PC-3 (cell line): Measurements from ENCODE around the gene EDNRA. TPM values are rescaled to one million over a fixed set of nuclear protein-coding genes. Genes with fewer than 3 reads are reported as not detected.
"Not testable (repeated sequence)": the region's sequence is repeated elsewhere in the genome, so short reads cannot be mapped to it uniquely, and the experiment has no call there.

Experiments
- ATAC-seq: fragments of 200-7000 bp; cut with Tn5 transposase; 2 replicates; pipeline ENCODE4 v1.9.1; 2020; ENCODE audit warnings: mild to moderate bottlenecking, moderate library complexity
- Bru-seq: library from RNA; stranded (reverse); fragments of 400-500 nt; gene quantifications from one replicate; lab custom pipeline; 2021; lab: Mats Ljungman, UMichigan
- BruChase-seq, 2 experiments: library from RNA; stranded (reverse); fragments of 400-500 nt; gene quantifications; one replicate each; lab custom pipeline; 2021; lab: Mats Ljungman, UMichigan
- BruUV-seq: library from RNA; stranded (reverse); fragments of 400-500 nt; replicated peaks from 2 replicates; lab custom pipeline; 2021; lab: Mats Ljungman, UMichigan
- CTCF ChIA-PET: fragments of 300-600 bp; sonication (Branson Sonifier 250); formaldehyde crosslinking; loops from one replicate; lab custom pipeline; 2022; ENCODE audit warnings: antibody characterized with exemption; lab: Charles Lee
- POLR2A ChIA-PET: fragments of 300-600 bp; sonication (Branson Sonifier 250); formaldehyde crosslinking; loops from one replicate; lab custom pipeline; 2022; ENCODE audit warnings: antibody characterized with exemption; ENCODE audit not compliant: unreplicated experiment; lab: Charles Lee
- DNase-seq: peaks from one replicate; pipeline ENCODE4 v3.0.0-alpha.2; 2015
- H2AFZ ChIP-seq: fragments of 300-600 bp; sonication (generic); 2 replicates; pipeline ENCODE4 v1.6.0; 2016; ENCODE audit warnings: antibody characterized with exemption, low read length
- H3F3A ChIP-seq: fragments of 300-600 bp; sonication (generic); one replicate; pipeline ENCODE4 v1.6.0; 2017; ENCODE audit warnings: antibody characterized with exemption, low read length, control low read depth, mild to moderate bottlenecking; ENCODE audit not compliant: unreplicated experiment
- H3K27ac ChIP-seq: fragments of 300-600 bp; sonication (generic); 2 replicates; pipeline ENCODE4 v1.5.1; 2016; ENCODE audit warnings: mild to moderate bottlenecking, low read length
- H3K27me3 ChIP-seq: fragments of 300-600 bp; sonication (generic); 2 replicates; pipeline ENCODE4 v1.6.1; 2016; ENCODE audit warnings: low read length, mixed read lengths
- H3K36me3 ChIP-seq: fragments of 300-600 bp; sonication (generic); 2 replicates; pipeline ENCODE4 v1.6.1; 2016; ENCODE audit warnings: low read depth, mixed run types, low read length, mixed read lengths
- H3K4me1 ChIP-seq: fragments of 300-600 bp; sonication (generic); 2 replicates; pipeline ENCODE4 v1.5.1; 2016; ENCODE audit warnings: low read length; ENCODE audit not compliant: insufficient read depth
- H3K4me2 ChIP-seq: fragments of 300-600 bp; sonication (generic); 2 replicates; pipeline ENCODE4 v1.6.0; 2016; ENCODE audit warnings: low read length
- H3K4me3 ChIP-seq: fragments of 300-600 bp; sonication (generic); 2 replicates; pipeline ENCODE4 v1.5.1; 2016; ENCODE audit warnings: mild to moderate bottlenecking, low read length, mixed read lengths
- H3K79me2 ChIP-seq: fragments of 300-600 bp; sonication (generic); 2 replicates; pipeline ENCODE4 v1.6.1; 2017; ENCODE audit warnings: low read length, mixed read lengths
- H3K9ac ChIP-seq: fragments of 300-600 bp; sonication (generic); 2 replicates; pipeline ENCODE4 v1.6.0; 2016; ENCODE audit warnings: mild to moderate bottlenecking, low read length
- H3K9me2 ChIP-seq: fragments of 300-600 bp; sonication (generic); replicated peaks from 2 replicates; pipeline ENCODE4 v1.6.1; 2016; ENCODE audit warnings: mixed run types, low read length, mixed read lengths
- H3K9me3 ChIP-seq: fragments of 300-600 bp; sonication (generic); 2 replicates; pipeline ENCODE4 v1.6.1; 2016; ENCODE audit warnings: low read length, mixed read lengths
- H4K20me1 ChIP-seq: fragments of 300-600 bp; sonication (generic); 2 replicates; pipeline ENCODE4 v1.6.1; 2016; ENCODE audit warnings: low read length, mixed read lengths
- EZH2 ChIP-seq: fragments of 300-600 bp; sonication (generic); IDR thresholded peaks from one replicate; pipeline ENCODE4 v1.6.1; 2017; ENCODE audit warnings: antibody characterized with exemption, mild to moderate bottlenecking, low read length; ENCODE audit not compliant: unreplicated experiment
- EZH2phosphoT487 ChIP-seq: fragments of 300-600 bp; sonication (generic); IDR thresholded peaks from 2 replicates; pipeline ENCODE4 v1.6.1; 2018; ENCODE audit warnings: mild to moderate bottlenecking, antibody characterized with exemption, low read length, borderline replicate concordance
- intact Hi-C: fragments of 100-400 bp; cut with micrococcal nuclease; formaldehyde crosslinking; loops from 2 replicates; pipeline ENCODE4 v1.9.0; 2023
- long read RNA-seq: library from polyadenylated mRNA; unstranded; transcript quantifications from one replicate; pipeline ENCODE4 v2.0.0, GENCODE V29; 2021; ENCODE audit not compliant: unreplicated experiment
- total RNA-seq: library from RNA; depleted of rRNA; stranded (reverse); fragments of >200 nt; gene quantifications from 2 replicates; pipeline ENCODE4 v1.2.3, GENCODE V29; 2014; rRNA removed
- TF ChIP-seq, protein P1 (sequence below): fragments of 300-600 bp; sonication (generic); conservative IDR thresholded peaks from 2 replicates; pipeline ENCODE4 v1.5.1; 2017; ENCODE audit warnings: antibody characterized with exemption, low read depth, mild to moderate bottlenecking, low read length

EDNRA gene
- 2.1 and 2.4 TPM in 2 replicates for total RNA-seq
- Bru-seq, nascent RNA: percentile 31 among the genes with signal in this experiment
- percentile 26 among the genes with signal in this experiment for BruChase-seq, experiment 1, labeled RNA remaining after a 6-hour chase
- percentile 31 among the genes with signal in this experiment for BruChase-seq, experiment 2, labeled RNA remaining after a 2-hour chase
- long read RNA-seq, full-length matches to known transcripts: 4 of 7 reads
- long read RNA-seq, partial matches to known transcripts: 3 of 7 reads
- long read RNA-seq, other reads (novel, unspliced or antisense): 0 of 7 reads

DNA sequence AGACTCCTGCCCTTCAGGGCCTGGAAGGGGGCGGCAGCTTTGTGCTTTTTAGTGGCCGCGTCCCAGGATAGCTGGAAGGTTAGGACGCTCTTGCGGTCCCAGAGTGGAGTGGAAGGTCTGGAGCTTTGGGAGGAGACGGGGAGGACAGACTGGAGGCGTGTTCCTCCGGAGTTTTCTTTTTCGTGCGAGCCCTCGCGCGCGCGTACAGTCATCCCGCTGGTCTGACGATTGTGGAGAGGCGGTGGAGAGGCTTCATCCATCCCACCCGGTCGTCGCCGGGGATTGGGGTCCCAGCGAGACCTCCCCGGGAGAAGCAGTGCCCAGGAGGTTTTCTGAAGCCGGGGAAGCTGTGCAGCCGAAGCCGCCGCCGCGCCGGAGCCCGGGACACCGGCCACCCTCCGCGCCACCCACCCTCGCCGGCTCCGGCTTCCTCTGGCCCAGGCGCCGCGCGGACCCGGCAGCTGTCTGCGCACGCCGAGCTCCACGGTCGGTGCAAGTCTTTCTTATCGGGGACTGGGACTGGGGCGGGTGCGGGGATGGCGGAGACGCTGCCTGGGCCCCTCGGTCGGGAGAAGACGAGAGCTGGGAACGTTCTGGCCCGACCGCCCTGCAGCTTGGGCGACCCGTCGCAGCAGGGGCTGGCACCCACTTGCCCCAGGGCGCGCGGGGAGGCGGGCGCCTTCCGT, at the start of gene EDNRA:
EDNRA (plus strand) TSS at position 207 of the 686 bp plus-strand sequence. CDS start 4,585 bp downstream, outside the sequence.
- ChIA-PET CTCF (interaction anchor here (0.6 kb wide), 1 partner anchor 137 kb away, joined by 3 read pairs; no protein-coding TSS in a partner anchor), POLR2A (no interaction called here)
- Histone ChIP-seq H3K4me2 (peak within 1 kb of the TSS; percentile 93), H3K36me3 (no peaks in the 10 kb centered on the region), H2AFZ (peak within 1 kb of the TSS; percentile 95), H3K79me2 (no peaks in the 10 kb centered on the region), H3K4me1 (peaks cover 6% of the 10 kb centered on the region; the same call in 1 of the 2 replicates), H3K27ac (no peak within 1 kb of the TSS), H4K20me1 (no peaks in the 10 kb centered on the region), H3K9ac (peak within 1 kb of the TSS; percentile 32; the same call in 1 of the 2 replicates), H3K4me3 (peak within 1 kb of the TSS; percentile 76), H3K9me2 (no peaks in the 10 kb centered on the region), H3F3A (no peaks in the 10 kb centered on the region), H3K27me3 (no peaks in the 10 kb centered on the region), H3K9me3 (no peaks in the 10 kb centered on the region)
- intact Hi-C loops: no loop called here
- TF ChIP-seq, protein P1, sequence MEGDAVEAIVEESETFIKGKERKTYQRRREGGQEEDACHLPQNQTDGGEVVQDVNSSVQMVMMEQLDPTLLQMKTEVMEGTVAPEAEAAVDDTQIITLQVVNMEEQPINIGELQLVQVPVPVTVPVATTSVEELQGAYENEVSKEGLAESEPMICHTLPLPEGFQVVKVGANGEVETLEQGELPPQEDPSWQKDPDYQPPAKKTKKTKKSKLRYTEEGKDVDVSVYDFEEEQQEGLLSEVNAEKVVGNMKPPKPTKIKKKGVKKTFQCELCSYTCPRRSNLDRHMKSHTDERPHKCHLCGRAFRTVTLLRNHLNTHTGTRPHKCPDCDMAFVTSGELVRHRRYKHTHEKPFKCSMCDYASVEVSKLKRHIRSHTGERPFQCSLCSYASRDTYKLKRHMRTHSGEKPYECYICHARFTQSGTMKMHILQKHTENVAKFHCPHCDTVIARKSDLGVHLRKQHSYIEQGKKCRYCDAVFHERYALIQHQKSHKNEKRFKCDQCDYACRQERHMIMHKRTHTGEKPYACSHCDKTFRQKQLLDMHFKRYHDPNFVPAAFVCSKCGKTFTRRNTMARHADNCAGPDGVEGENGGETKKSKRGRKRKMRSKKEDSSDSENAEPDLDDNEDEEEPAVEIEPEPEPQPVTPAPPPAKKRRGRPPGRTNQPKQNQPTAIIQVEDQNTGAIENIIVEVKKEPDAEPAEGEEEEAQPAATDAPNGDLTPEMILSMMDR: no peak
- TF ChIP-seq EZH2 (no peak), EZH2phosphoT487 (no peak)
- BruUV-seq: no TSS peak
- ATAC-seq: peak; percentile 87
- DNase-seq: peak; percentile 12

DNA sequence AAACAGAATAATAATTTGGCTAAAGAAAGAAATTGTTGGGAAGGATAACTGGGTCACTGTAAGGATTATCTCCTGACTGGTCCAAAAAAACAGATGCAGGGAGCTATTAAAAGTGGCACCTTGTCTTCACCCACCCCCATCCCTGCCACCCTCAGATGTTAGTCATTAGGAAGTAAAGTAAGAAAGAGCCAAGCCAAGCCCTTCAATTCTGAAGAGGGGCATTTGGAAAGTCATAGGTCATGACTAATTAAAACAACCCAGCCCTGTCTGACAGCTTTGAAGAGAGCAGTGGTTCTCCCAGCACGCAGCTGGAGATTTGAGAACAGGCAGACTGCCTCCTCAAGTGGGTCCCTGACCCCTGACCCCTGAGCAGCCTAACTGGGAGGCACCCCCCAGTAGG, 46.5 kb upstream of the EDNRA start:
- CTCF ChIA-PET, H3K9me2 ChIP-seq, H3K79me2 ChIP-seq, H2AFZ ChIP-seq, H3K36me3 ChIP-seq, H4K20me1 ChIP-seq, H3K4me2 ChIP-seq, H3K9ac ChIP-seq, H3K27me3 ChIP-seq, H3K4me3 ChIP-seq, H3F3A ChIP-seq, H3K27ac ChIP-seq, H3K9me3 ChIP-seq, H3K4me1 ChIP-seq, intact Hi-C loops, BruUV-seq, POLR2A ChIA-PET: not testable (repeated sequence)
- DNase-seq: peak; percentile 46
- ATAC-seq: peak; percentile 67

DNA sequence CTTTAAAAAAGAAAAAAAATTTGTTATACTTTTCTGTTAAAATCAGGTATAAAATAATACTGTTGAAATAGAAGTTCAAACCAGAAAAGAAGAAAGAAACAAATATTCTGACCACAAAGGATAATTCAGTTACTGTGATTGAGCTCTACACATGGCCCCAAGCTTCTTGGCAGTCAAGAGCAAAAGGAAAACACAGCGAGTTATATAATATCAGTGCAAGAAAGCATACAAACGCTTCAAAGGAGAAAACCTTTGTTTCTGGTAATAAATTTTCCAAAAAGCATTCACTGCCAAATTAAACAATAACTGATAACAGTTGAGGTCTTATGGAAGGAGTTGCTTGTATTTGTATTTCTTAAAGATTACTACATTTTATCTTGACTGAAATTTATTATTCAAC, 40.5 kb upstream of the EDNRA start:
- no peaks in the 10 kb centered on the region for H3K9me2 ChIP-seq
- ATAC-seq: no peak
- no peak overlapping the region for H3K4me3 ChIP-seq
- no peaks in the 10 kb centered on the region for H3K4me1 ChIP-seq
- H3K27ac ChIP-seq: no peak overlapping the region
- no peak overlapping the region for H3K4me2 ChIP-seq
- ChIA-PET POLR2A (no interaction called here), CTCF (no interaction called here)
- no peaks in the 10 kb centered on the region for H3F3A ChIP-seq
- H3K27me3 ChIP-seq: no peaks in the 10 kb centered on the region
- H4K20me1 ChIP-seq: no peaks in the 10 kb centered on the region
- H2AFZ ChIP-seq: no peak overlapping the region
- intact Hi-C loops: no loop called here
- no peaks in the 10 kb centered on the region for H3K9me3 ChIP-seq
- no TSS peak for BruUV-seq
- no peaks in the 10 kb centered on the region for H3K36me3 ChIP-seq
- DNase-seq: no peak
- TF ChIP-seq, protein P1: no peak
- no peak for TF ChIP-seq EZH2phosphoT487
- TF ChIP-seq EZH2: no peak
- H3K79me2 ChIP-seq: no peaks in the 10 kb centered on the region
- no peak overlapping the region for H3K9ac ChIP-seq
